Aorta (tissue), 5 donors: ENCODE data around the gene ADI1. TPM values are rescaled to one million over a fixed set of nuclear protein-coding genes. Genes with fewer than 3 reads are reported as not detected.

Experiments
- ATAC-seq: fragments of 200-7000 bp; cut with Tn5 transposase; one replicate; pipeline ENCODE4 v1.9.1; 2022; ENCODE audit warnings: moderate library complexity; ENCODE audit not compliant: low FRiP score
- DNase-seq, 2 donors: peaks; one replicate each; pipeline ENCODE4 v3.0.0-alpha.2; 2020
- H3K27ac ChIP-seq, 2 donors: one replicate each; pipeline ENCODE4 v1.5.1; 2013; ENCODE audit warnings: low read length in 2 of 2, mild to moderate bottlenecking in 2 of 2, moderate library complexity in 2 of 2, control low read depth in 1 of 2, inconsistent platforms in 1 of 2, low read depth in 1 of 2
- H3K27me3 ChIP-seq, 2 donors: one replicate each; pipeline ENCODE4 v1.6.1; 2013; ENCODE audit warnings: control low read depth in 1 of 2, low read length in 1 of 2, mild to moderate bottlenecking in 1 of 2, moderate library complexity in 1 of 2; ENCODE audit not compliant: insufficient read depth in 2 of 2, control insufficient read depth in 1 of 2
- H3K36me3 ChIP-seq, 2 donors: one replicate each; pipeline ENCODE4 v1.6.1; 2013; ENCODE audit warnings: control low read depth in 1 of 2, low read length in 1 of 2, mild to moderate bottlenecking in 1 of 2; ENCODE audit not compliant: insufficient read depth in 2 of 2, control insufficient read depth in 1 of 2
- H3K4me1 ChIP-seq, 2 donors: one replicate each; pipeline ENCODE4 v1.6.1; 2013; ENCODE audit warnings: low read length in 2 of 2, control low read depth in 1 of 2, mild to moderate bottlenecking in 1 of 2, moderate library complexity in 1 of 2; ENCODE audit not compliant: insufficient read depth in 2 of 2, control insufficient read depth in 1 of 2
- H3K4me3 ChIP-seq, 2 donors: one replicate each; pipeline ENCODE4 v1.5.1; 2013; ENCODE audit warnings: low read length in 2 of 2, control low read depth in 1 of 2, mild to moderate bottlenecking in 1 of 2
- H3K9me3 ChIP-seq: one replicate; pipeline ENCODE4 v1.6.1; 2013; ENCODE audit warnings: mild to moderate bottlenecking, low read length; ENCODE audit not compliant: control insufficient read depth
- WGBS, 2 donors: extraction: QIAGEN DNeasy Blood & Tissue Kit; methylation state at CpG; one replicate each; pipeline ENCODE4 v1.1.7; 2013; 5-methylcytosine and 5-hydroxymethylcytosine counted together
- intact Hi-C, 2 donors: fragments of 100-400 bp; cut with DNase I; formaldehyde crosslinking; loops; one replicate each; pipeline versions ENCODE4 v1.14.2 to v1.15.0; 2022
- polyA plus RNA-seq, 2 donors: library from polyadenylated mRNA; stranded (reverse); fragments of 200-250 nt; gene quantifications; one replicate each; pipeline ENCODE4 v1.2.3, GENCODE V29; 2013
- total RNA-seq, 2 donors: library from RNA; stranded (reverse); fragmentation: NEBNext Ultra II Directional; extraction: Animal tissue kit (Norgen Biotek cat#: 25700); gene quantifications; one replicate each; pipeline ENCODE4 v1.2.1, GENCODE V29; 2021
- donor health status: healthy with polysubstance abuse.
- donor health status: Bipolar disorder and iron deficiency.
- donor health status: DM: no; HTN: no; CAD: no.
- donor health status: DM: no; HTN: no; CAD: no.
- donor health status: DM: yes; HTN: yes; CAD: no.

ADI1 gene
- total and polyA plus RNA-seq, 4 donors: 63.7 to 206 (median 114) TPM

GRCh38 chr2:3475771-3476170 lies 43.6 kb downstream of the ADI1 start:
- WGBS, 2 donors: 88 to 90% methylated on average over 28 of the region's 28 CpGs
- Histone ChIP-seq H3K36me3 (peaks cover 0 to 5% of the 10 kb centered on the region in 2 donors), H3K9me3 (no peaks in the 10 kb centered on the region), H3K4me1 (peaks cover 2 to 7% of the 10 kb centered on the region in 2 donors), H3K27ac (no peak overlapping the region), H3K27me3 (no peaks in the 10 kb centered on the region), H3K4me3 (no peak overlapping the region)
- intact Hi-C loops: no loop called here
- DNase-seq (peak in 1 of 2 donors; percentile 69), ATAC-seq (no peak)

- peaks cover 5 to 10% of the 10 kb centered on the region in 2 donors for H3K4me1 ChIP-seq
- no peak overlapping the region for H3K4me3 ChIP-seq
- no peaks in the 10 kb centered on the region for H3K9me3 ChIP-seq
- 73 to 79% methylated on average over 10 of the region's 10 CpGs for WGBS, 2 donors
- DNase-seq (no peak), ATAC-seq (no peak)
- H3K36me3 ChIP-seq: peaks cover 0 to 2% of the 10 kb centered on the region in 2 donors
- H3K27ac ChIP-seq: peak overlapping the region in 1 of 2 donors; percentile 54
- intact Hi-C loops: no loop called here
- no peaks in the 10 kb centered on the region for H3K27me3 ChIP-seq
Observed at GRCh38 chr2:3472966-3473365, 46.4 kb downstream of the ADI1 start.

- ATAC-seq: no peak
- 85 to 90% methylated on average over 10 of the region's 10 CpGs for WGBS, 2 donors
- H3K4me3 ChIP-seq: no peak overlapping the region
Observed at GRCh38 chr2:3472296-3472695, 47.0 kb downstream of the ADI1 start.

GRCh38 chr2:3470856-3471737 lies 48.2 kb downstream of the ADI1 start:
- intact Hi-C loops: no loop called here
- WGBS, 2 donors: 63 to 68% methylated on average over 17 of the region's 17 CpGs
- no peak overlapping the region for H3K4me3 ChIP-seq

More at GRCh38 chr2:3472296-3472695, 47.0 kb downstream of the ADI1 start:
- H3K27me3 ChIP-seq: no peaks in the 10 kb centered on the region
- H3K4me1 ChIP-seq: peaks cover 5 to 10% of the 10 kb centered on the region in 2 donors
- H3K36me3 ChIP-seq: peaks cover 0 to 2% of the 10 kb centered on the region in 2 donors
- H3K27ac ChIP-seq: peak overlapping the region in 1 of 2 donors; percentile 95
- intact Hi-C loops: no loop called here
- no peak for DNase-seq
- H3K9me3 ChIP-seq: no peaks in the 10 kb centered on the region

GRCh38 chr2:3470166-3470651 lies 49.1 kb downstream of the ADI1 start:
- ATAC-seq (peak; percentile 78), DNase-seq (peak; percentile 89 to 92)
- Histone ChIP-seq H3K4me3 (no peak overlapping the region), H3K4me1 (peaks cover 5 to 10% of the 10 kb centered on the region in 2 donors), H3K9me3 (no peaks in the 10 kb centered on the region), H3K36me3 (no peaks in the 10 kb centered on the region), H3K27ac (peak overlapping the region; percentile 69 to 100), H3K27me3 (no peaks in the 10 kb centered on the region)
- WGBS, 2 donors: 11 to 19% methylated on average over 17 of the region's 17 CpGs
- intact Hi-C loops: no loop called here

More at GRCh38 chr2:3470856-3471737, 48.2 kb downstream of the ADI1 start:
- Histone ChIP-seq H3K36me3 (peaks cover 0 to 2% of the 10 kb centered on the region in 2 donors), H3K4me1 (peaks cover 5 to 10% of the 10 kb centered on the region in 2 donors), H3K27me3 (no peaks in the 10 kb centered on the region), H3K9me3 (no peaks in the 10 kb centered on the region), H3K27ac (peak overlapping the region; percentile 69 to 100)
- ATAC-seq (no peak), DNase-seq (no peak)

- 93 to 96% methylated on average over 7 of the region's 7 CpGs for WGBS, 2 donors
- Histone ChIP-seq H3K36me3 (no peaks in the 10 kb centered on the region), H3K4me3 (no peak overlapping the region), H3K27me3 (no peaks in the 10 kb centered on the region), H3K9me3 (no peaks in the 10 kb centered on the region), H3K27ac (peak overlapping the region; percentile 69 to 100), H3K4me1 (peaks cover 5 to 10% of the 10 kb centered on the region in 2 donors)
- intact Hi-C loops: no loop called here
- ATAC-seq (no peak), DNase-seq (peak in 1 of 2 donors; percentile 37)
Observed at GRCh38 chr2:3469486-3469885, 49.8 kb downstream of the ADI1 start.

GRCh38 chr2:3468296-3468988 lies 50.9 kb downstream of the ADI1 start:
- no peak overlapping the region for H3K4me3 ChIP-seq
- WGBS, 2 donors: 95 to 96% methylated on average over 31 of the region's 31 CpGs
- intact Hi-C loops: no loop called here
- DNase-seq (peak in 1 of 2 donors; percentile 21), ATAC-seq (no peak)
- no peaks in the 10 kb centered on the region for H3K27me3 ChIP-seq
- peaks cover 5 to 10% of the 10 kb centered on the region in 2 donors for H3K4me1 ChIP-seq
- H3K9me3 ChIP-seq: no peaks in the 10 kb centered on the region
- peak overlapping the region in 1 of 2 donors; percentile 100 for H3K27ac ChIP-seq
- H3K36me3 ChIP-seq: no peaks in the 10 kb centered on the region

- 95 to 96% methylated on average over 15 of the region's 15 CpGs for WGBS, 2 donors
- H3K36me3 ChIP-seq: no peaks in the 10 kb centered on the region
- ATAC-seq (no peak), DNase-seq (peak; percentile 17 to 55)
- H3K27ac ChIP-seq: peak overlapping the region; percentile 45 to 100
- H3K4me1 ChIP-seq: peaks cover 5 to 10% of the 10 kb centered on the region in 2 donors
- no peak overlapping the region for H3K4me3 ChIP-seq
- no peaks in the 10 kb centered on the region for H3K9me3 ChIP-seq
- H3K27me3 ChIP-seq: no peaks in the 10 kb centered on the region
- intact Hi-C loops: no loop called here
Observed at GRCh38 chr2:3467654-3468053, 51.7 kb downstream of the ADI1 start.
